HG03565 (cell line): ENCODE measurements around the gene EMSY.

Experiments used
- ATAC-seq: cut with Tn5 transposase; IDR thresholded peaks from one replicate; pipeline ENCODE4 v1.9.1; 2021; ENCODE audit warnings: mild to moderate bottlenecking, moderate library complexity; ENCODE audit not compliant: unreplicated experiment

Gene EMSY

GRCh38 chr11:76456571-76456970 lies 11.8 kb downstream of the EMSY start:
- no peak for ATAC-seq

- ATAC-seq = no peak
Measured at GRCh38 chr11:76459299-76459698, 14.5 kb downstream of the EMSY start.

- no peak for ATAC-seq
Measured at GRCh38 chr11:76459846-76460245, 15.0 kb downstream of the EMSY start.

DNA sequence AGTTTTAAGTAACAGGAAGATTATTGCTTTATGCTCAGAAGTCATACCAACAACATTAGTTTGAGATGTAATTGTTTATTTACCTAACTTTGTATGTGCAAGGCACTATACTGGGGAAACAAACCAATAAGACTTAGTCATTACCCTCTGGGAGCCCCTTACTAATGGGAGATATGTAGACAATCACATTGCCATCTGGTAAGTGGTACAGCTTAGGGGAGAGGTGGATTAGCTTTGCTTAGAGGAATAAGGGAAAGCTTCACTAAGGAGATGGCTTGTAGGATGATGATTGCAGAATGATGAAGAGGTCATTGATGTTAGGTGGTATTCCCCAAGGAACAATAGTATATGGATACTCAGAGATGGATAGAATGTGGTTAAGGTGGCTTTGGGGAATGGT lies 17.5 kb downstream of the EMSY start:
- no peak for ATAC-seq

DNA sequence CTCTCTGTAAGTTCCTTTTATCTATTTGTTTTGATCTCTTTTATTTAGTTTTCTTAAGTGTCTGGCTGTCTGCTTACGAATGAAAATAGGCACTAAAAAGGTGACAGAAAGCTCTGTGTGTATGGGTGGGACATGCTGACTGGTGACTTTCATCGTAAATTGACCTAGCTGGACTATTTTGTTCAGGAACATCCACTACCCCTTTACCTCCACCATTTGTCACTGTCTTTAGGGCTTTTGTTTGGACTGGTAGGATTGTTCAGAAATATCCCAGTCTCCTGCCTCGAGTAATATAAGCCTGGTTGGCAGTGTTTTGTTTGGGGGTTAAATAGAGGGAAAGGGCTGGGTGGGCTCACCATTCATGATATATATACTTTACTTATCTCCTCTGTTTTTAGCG lies 20.9 kb downstream of the EMSY start:
- no peak for ATAC-seq

DNA sequence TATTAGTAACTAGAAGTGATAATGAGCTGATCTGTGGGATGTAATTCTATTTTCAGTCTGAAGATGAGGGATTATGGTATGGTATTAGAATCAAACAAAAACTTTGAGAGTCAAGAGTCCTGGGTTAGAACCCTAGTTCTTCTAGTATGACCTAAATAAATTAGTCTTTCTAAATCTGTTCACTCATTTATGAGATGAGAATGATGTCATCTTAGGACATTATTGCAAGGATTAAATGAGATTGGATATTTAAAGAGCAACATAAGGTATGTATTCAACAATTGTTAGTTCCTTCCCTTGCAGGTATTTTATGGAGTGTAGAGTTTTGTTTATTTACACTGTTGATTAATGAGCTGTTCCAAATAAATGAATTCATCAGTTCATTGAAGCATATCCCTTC lies 21.8 kb downstream of the EMSY start:
- no peak for ATAC-seq

- no peak for ATAC-seq
Measured at GRCh38 chr11:76469141-76469540, 24.3 kb downstream of the EMSY start.

DNA sequence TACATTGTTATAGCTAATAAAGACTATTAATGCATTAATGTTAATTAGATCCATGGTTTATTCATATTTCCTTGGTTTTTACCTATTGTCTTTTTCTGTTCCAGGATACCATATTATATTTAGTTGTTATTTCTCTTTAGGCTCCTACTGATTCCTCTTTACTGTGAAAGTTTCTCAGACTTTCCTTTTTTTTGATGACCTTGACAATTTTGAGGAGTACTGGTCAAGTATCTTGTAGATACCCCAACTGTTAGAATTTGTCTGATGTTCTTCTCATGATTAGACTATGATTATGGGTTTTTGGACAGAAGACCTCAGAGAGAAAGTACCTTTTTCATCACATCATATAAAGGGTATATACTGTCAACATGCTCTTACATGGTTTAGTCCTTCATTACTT lies 26.6 kb downstream of the EMSY start:
- ATAC-seq = no peak

DNA sequence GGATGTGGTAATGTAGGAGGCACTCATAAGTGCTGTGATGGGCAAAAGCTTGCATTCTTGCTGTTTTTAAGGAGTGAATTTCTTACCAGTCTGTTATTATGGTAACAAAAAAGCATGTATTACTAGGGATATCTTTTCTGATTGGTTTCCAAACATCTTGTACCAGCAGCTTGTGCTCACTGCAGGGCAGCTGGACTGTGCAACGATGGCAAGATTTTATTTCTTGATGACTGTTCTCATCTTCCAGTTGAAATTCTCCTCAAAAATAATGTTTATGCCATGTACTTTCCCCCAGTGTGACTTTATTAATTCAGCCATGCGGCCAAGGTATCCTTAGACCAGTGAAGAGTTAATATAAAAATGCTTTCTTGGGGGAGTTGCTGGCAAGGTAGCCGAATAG lies 35.4 kb downstream of the EMSY start:
- ATAC-seq = no peak

DNA sequence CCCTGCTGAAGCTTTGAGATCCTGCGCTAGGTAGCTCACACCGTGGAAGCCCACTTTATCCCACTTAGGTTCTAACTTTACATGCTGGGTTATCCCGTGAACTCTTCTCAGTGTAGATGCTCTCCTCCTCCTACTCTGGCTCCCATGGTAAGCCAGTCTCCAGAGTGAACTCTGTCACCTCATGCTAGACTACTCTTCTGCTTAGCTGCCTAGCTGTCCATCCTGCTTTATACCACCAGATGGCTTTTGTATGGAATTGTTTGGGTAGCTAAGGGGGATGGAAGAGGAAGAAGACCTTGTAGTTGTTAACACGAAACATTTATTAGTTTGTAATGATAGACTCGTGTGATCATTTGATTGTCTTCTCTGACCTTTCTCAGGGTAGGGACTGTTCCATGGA lies 46.8 kb downstream of the EMSY start:
- no peak for ATAC-seq

- no peak for ATAC-seq
Measured at GRCh38 chr11:76493040-76493439, 48.2 kb downstream of the EMSY start.

GRCh38 chr11:76493626-76494539 lies 49.1 kb downstream of the EMSY start:
- ATAC-seq = no peak

DNA sequence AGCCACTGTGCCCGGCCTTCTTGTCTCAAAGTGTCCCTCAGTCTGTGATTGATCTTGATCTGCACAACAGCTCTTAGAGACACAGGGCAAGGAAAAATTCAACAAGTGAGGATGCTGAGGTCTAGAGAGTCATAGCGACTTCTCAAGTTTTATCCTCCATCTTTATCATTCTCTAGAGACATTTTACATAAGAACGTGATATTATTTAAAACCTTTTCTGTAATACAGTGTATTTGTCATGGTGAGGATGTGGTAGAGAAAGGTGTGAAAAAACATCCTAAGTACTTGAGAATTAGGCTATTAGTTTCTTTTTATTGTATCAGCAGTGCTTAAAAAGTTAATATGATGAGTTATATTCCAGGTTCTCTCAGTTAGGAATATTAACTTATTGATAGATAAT lies 50.2 kb downstream of the EMSY start:
- ATAC-seq = no peak

GRCh38 chr11:76496174-76496573 lies 51.4 kb downstream of the EMSY start:
- ATAC-seq = no peak

- no peak for ATAC-seq
Measured at GRCh38 chr11:76501526-76502202, 56.8 kb downstream of the EMSY start.

DNA sequence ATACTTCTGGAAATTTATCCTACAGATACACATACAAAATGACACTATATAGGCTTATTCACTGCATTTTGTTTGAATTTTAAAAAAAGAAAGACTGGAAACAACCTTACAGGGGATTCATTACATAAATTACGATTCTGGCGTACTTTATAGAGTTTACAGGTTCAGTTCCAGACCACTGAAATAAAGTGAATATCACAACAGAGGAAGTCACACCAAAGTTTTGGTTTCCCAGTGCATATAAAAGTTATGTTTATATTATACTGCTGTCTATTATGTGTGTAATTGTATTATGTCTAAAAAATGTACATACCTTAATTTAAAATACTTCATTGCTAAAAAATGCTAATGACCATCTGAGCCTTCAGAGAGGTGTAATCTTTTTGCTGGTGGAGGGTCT lies 62.0 kb downstream of the EMSY start:
- no peak for ATAC-seq

DNA sequence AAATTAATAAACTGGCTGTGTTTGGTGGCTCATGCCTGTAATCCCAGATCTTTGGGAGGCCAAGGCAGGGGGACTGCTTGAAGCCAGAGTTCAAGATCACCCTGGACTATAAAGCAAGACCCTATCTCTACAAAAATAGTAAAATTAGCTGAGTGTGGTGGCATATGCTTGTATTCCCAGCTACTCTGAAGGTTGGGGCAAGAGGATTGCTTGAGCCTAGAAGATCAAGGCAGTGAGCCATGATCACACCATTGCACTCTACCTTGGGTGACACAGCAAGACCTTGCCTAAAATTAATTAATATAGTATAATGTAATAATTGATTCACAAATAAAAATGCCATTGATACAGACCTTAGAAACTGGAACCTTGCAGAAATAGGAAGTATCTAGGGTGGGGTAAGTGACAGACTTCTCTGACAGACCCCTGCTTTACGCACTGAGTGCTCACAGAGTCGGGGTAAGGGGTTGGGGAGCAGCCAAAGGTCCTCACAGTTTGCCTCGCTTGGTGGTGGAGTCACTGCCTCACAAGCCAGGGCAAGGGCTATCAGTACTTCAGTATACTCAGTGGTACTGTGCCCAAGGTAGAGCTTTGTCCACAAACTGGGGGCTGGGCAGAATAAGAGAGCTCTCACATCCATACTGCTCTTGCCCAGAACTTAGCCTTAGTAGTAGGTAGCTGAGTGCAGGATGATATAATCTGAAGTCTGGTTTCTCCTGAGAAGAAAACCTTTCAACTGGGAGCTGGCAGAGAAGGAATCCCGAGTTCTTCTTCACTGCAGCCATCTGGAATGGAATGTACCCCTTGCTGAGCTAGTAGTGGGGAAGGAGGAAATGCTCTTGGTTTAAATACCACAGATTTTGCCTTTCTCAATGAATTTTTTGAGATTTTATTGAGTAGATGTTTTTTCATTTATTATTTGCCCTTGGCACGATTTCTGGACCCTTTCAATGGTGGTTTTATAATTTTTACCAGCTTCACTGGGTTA lies 65.5 kb downstream of the EMSY start:
- no peak for ATAC-seq

GRCh38 chr11:76512851-76513653 lies 68.2 kb downstream of the EMSY start:
- ATAC-seq = no peak

DNA sequence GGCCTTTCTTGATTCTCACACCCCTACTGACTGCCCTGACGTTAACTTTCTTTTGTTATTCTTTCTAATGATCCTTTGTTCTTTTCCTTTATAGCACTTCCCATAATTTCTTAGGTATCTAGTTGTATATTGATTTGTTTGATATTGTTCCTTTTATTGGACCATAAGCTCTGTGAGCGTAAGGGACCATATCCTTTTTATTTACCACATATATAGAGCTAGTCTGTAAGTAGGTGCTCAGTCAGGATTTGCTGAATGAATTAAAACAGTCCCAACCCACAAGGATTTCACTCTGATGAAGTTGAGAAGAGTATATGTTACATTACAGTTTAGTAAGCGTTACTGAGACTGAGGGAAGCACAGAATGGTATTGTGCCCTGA lies 68.8 kb downstream of the EMSY start:
- no peak for ATAC-seq

DNA sequence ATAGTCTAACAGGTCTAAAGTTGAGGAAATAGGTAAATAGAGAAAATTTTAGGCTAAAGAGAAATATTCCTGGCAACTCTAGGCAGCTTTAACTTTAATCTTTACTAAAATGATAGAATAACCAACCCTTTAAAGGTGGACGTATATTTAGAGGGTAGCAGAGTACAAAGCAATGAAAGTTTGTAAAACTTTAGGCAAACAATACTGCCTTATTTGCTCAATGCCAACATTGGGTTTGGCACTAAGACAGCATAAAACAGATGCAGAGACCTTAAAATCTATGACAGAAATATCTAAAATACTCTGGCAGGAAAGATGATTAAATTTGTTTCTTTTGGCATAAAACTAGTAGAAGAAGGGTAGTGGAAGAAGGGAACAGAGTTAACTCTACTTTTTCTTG lies 70.7 kb downstream of the EMSY start:
- no peak for ATAC-seq
